Smooth muscle cell (in vitro differentiated cells): ENCODE measurements around the gene TPM1. TPM values are rescaled to one million over a fixed set of nuclear protein-coding genes. Genes with fewer than 3 reads are reported as not detected.
A peak's percentile ranks its signal among the peaks of the same experiment; 100 is the strongest.

ENCODE experiments used
- DNase-seq: peaks from one replicate; lab custom pipeline; 2025; ENCODE audit not compliant: unreplicated experiment; lab: John Stamatoyannopoulos, UW
- H2AFZ ChIP-seq: fragments of 200-600 bp; sonication (generic); 2 replicates; pipeline ENCODE4 v1.6.0; 2016; ENCODE audit warnings: antibody characterized with exemption, low read depth, mild to moderate bottlenecking
- H3F3A ChIP-seq: fragments of 200-600 bp; sonication (generic); 2 replicates; pipeline ENCODE4 v1.6.0; 2017; ENCODE audit warnings: antibody characterized with exemption, low read depth
- H3K27ac ChIP-seq: fragments of 200-600 bp; sonication (generic); 2 replicates; pipeline ENCODE4 v1.5.1; 2016; ENCODE audit warnings: low read depth, mild to moderate bottlenecking
- H3K27me3 ChIP-seq: fragments of 200-600 bp; sonication (generic); 2 replicates; pipeline ENCODE4 v1.6.1; 2016; ENCODE audit warnings: low read depth, mild to moderate bottlenecking
- H3K36me3 ChIP-seq: fragments of 200-600 bp; sonication (generic); 2 replicates; pipeline ENCODE4 v1.5.1; 2016; ENCODE audit warnings: low read depth
- H3K4me1 ChIP-seq: fragments of 200-600 bp; sonication (generic); 2 replicates; pipeline ENCODE4 v1.5.1; 2016; ENCODE audit warnings: low read depth
- H3K4me2 ChIP-seq: fragments of 200-600 bp; sonication (generic); 2 replicates; pipeline ENCODE4 v1.6.0; 2016; ENCODE audit warnings: mild to moderate bottlenecking
- H3K4me3 ChIP-seq: fragments of 200-600 bp; sonication (generic); 2 replicates; pipeline ENCODE4 v1.5.1; 2016; ENCODE audit warnings: mild to moderate bottlenecking
- H3K79me2 ChIP-seq: fragments of 200-600 bp; sonication (generic); 2 replicates; pipeline ENCODE4 v1.6.0; 2016; ENCODE audit warnings: low read depth, mild to moderate bottlenecking
- H3K9ac ChIP-seq: fragments of 200-600 bp; sonication (generic); 2 replicates; pipeline ENCODE4 v1.6.0; 2016; ENCODE audit warnings: low read depth
- H3K9me3 ChIP-seq: fragments of 200-600 bp; sonication (generic); replicated peaks from 2 replicates; pipeline ENCODE4 v1.5.1; 2016; ENCODE audit warnings: low read depth
- H4K20me1 ChIP-seq: fragments of 200-600 bp; sonication (generic); 2 replicates; pipeline ENCODE4 v1.6.0; 2016; ENCODE audit warnings: low read depth
- WGBS: methylation state at CpG from one replicate; pipeline ENCODE4 v1.1.7; 2016; ENCODE audit warnings: low lambda C conversion rate; 5-methylcytosine and 5-hydroxymethylcytosine counted together
- polyA plus RNA-seq: library from polyadenylated mRNA; unstranded; fragments of >200 nt; fragmentation: Nextera tagmentation; extraction: Ambion mirVana; gene quantifications from 2 replicates; pipeline ENCODE4 v1.2.1, GENCODE V29; 2016
- total RNA-seq: library from RNA; depleted of rRNA; stranded (reverse); fragments of >200 nt; gene quantifications from 2 replicates; pipeline ENCODE4 v1.2.3, GENCODE V29; 2014
- TF ChIP-seq, protein P1 (sequence below): fragments of 200-600 bp; sonication (generic); IDR thresholded peaks from 2 replicates; pipeline ENCODE4 v1.5.1; 2017; ENCODE audit warnings: borderline replicate concordance, mild to moderate bottlenecking, antibody characterized with exemption; ENCODE audit not compliant: insufficient read depth, poor library complexity, severe bottlenecking

Gene TPM1
- total and polyA plus RNA-seq, 2 experiments from 2014 or later: 1,694 to 1,915 TPM

DNA sequence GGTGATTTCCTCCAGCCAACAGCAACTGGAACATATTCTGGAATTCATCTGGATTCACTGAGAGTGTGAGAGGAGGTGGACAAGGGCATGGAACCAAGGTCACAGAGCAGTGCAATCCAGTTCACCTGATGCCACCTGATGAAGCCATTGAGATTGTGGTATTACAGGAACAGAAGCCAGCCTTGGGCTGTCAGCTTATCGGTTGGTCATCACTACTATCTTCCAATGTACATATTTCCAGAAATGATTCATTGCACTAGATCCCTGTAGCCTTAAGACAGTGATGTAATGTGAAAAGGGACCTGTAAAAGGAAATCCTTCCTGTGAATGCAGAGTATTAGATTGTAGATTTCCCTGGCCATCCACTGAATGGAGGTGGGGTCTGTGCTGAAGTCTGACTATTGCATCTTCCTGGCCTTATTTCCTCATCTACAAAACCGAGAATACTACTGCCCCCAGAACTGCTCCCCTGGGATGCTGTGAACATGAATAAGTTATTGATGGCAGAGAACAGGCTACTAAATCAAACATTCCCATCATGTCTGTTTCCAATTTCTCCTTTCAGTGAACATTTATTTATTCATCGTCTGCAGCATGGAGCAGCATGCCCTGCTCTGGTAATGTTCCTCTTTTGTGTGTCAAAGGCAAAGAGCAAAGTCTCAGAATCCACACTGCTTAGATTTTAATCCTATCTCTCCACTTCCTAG, 47.4 kb upstream of the TPM1 start:
- Histone ChIP-seq H3F3A (no peaks in the 10 kb centered on the region), H3K36me3 (no peaks in the 10 kb centered on the region), H3K79me2 (no peaks in the 10 kb centered on the region), H3K9ac (no peak overlapping the region), H4K20me1 (no peaks in the 10 kb centered on the region), H3K4me3 (no peak overlapping the region), H2AFZ (no peak overlapping the region), H3K4me2 (no peak overlapping the region), H3K27ac (no peak overlapping the region), H3K27me3 (no peaks in the 10 kb centered on the region), H3K9me3 (no peaks in the 10 kb centered on the region), H3K4me1 (peaks cover 35% of the 10 kb centered on the region)
- DNase-seq: no peak
- 69% methylated on average over 3 of the region's 3 CpGs for WGBS
- TF ChIP-seq, protein P1, sequence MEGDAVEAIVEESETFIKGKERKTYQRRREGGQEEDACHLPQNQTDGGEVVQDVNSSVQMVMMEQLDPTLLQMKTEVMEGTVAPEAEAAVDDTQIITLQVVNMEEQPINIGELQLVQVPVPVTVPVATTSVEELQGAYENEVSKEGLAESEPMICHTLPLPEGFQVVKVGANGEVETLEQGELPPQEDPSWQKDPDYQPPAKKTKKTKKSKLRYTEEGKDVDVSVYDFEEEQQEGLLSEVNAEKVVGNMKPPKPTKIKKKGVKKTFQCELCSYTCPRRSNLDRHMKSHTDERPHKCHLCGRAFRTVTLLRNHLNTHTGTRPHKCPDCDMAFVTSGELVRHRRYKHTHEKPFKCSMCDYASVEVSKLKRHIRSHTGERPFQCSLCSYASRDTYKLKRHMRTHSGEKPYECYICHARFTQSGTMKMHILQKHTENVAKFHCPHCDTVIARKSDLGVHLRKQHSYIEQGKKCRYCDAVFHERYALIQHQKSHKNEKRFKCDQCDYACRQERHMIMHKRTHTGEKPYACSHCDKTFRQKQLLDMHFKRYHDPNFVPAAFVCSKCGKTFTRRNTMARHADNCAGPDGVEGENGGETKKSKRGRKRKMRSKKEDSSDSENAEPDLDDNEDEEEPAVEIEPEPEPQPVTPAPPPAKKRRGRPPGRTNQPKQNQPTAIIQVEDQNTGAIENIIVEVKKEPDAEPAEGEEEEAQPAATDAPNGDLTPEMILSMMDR: no peak

DNA sequence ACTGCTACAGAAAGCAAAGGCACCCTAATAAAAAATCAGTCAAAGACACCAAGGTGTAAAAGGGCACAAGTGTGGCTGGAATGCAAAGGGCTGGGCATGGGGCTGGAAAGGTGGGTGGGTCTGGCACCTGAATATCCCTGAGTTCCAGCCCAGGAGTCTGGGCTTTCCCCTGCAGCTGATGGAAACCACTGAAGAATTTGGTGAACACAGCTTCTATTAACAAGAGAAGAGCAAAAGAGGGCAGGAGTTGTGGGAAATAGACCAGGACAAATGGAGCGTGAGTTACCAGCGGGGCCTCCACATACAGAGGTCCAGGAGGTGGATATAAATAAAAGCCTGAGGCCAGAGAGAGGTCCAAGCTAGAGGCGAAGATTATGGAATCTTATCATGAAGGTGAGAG, 45.1 kb upstream of the TPM1 start:
- 89% methylated on average over 3 of the region's 3 CpGs for WGBS
- H3K9me3 ChIP-seq: no peaks in the 10 kb centered on the region
- no peak overlapping the region for H3K27ac ChIP-seq
- no peaks in the 10 kb centered on the region for H4K20me1 ChIP-seq
- no peak overlapping the region for H3K4me2 ChIP-seq
- H3K27me3 ChIP-seq: no peaks in the 10 kb centered on the region
- peaks cover 38% of the 10 kb centered on the region for H3K4me1 ChIP-seq
- H2AFZ ChIP-seq: no peak overlapping the region
- H3K79me2 ChIP-seq: no peaks in the 10 kb centered on the region
- H3F3A ChIP-seq: no peaks in the 10 kb centered on the region
- TF ChIP-seq, protein P1: no peak
- no peak overlapping the region for H3K4me3 ChIP-seq
- no peak for DNase-seq
- H3K9ac ChIP-seq: no peak overlapping the region
- H3K36me3 ChIP-seq: no peaks in the 10 kb centered on the region

DNA sequence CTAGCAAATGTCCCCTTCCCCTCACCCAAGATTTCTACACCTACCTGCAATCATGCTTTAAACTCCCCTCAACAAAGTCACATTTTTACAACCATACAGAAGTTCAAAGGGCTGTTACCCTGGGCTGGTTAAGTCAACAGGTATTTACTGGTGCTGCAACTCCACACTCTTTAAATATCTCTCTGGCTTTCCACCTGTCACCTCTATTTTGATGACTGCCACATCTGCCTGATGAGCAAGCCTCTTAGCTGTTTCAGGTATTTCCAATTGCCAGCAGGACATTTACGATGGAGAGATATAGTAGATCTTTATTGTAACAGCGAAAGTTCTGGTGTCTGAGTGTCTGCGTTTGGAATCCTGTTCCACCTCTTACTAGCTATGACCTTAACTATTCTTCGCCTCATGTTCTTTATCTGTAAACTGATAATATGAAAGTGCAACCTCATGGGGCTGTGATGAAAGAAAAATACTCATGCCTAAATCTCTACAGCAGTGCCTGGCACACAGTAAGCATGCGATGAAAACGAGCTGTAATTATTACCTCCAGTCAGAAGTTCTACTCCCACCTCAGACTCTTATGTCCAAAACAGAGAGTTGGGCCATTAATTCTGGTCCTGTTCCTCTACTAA, 44.2 kb upstream of the TPM1 start:
- DNase-seq: no peak
- H3K9ac ChIP-seq: no peak overlapping the region

More for the DNA sequence above, 44.2 kb upstream of the TPM1 start:
- H3F3A ChIP-seq: no peaks in the 10 kb centered on the region
- peak overlapping the region; percentile 54 for H3K27ac ChIP-seq
- peaks cover 30% of the 10 kb centered on the region for H3K4me1 ChIP-seq
- no peak overlapping the region for H3K4me2 ChIP-seq
- no peaks in the 10 kb centered on the region for H3K9me3 ChIP-seq
- no peaks in the 10 kb centered on the region for H3K79me2 ChIP-seq
- TF ChIP-seq, protein P1: no peak
- H3K36me3 ChIP-seq: no peaks in the 10 kb centered on the region
- H3K27me3 ChIP-seq: no peaks in the 10 kb centered on the region
- no peaks in the 10 kb centered on the region for H4K20me1 ChIP-seq
- no peak overlapping the region for H3K4me3 ChIP-seq
- H2AFZ ChIP-seq: peak overlapping the region; percentile 32
- 52% methylated on average over 6 of the region's 6 CpGs for WGBS
